Neutrophil (primary cell): Measurements from ENCODE around the gene GK2.

Experiments used
- H3K27ac ChIP-seq: fragments of 200-600 bp; sonication (generic); 2 replicates; pipeline ENCODE4 v1.5.1; 2016; ENCODE audit warnings: mild to moderate bottlenecking, moderate library complexity
- H3K27me3 ChIP-seq: fragments of 200-600 bp; sonication (generic); 2 replicates; pipeline ENCODE4 v1.6.0; 2016; ENCODE audit warnings: mild to moderate bottlenecking
- H3K36me3 ChIP-seq: fragments of 200-600 bp; sonication (generic); 2 replicates; pipeline ENCODE4 v1.5.1; 2017
- H3K4me1 ChIP-seq, 2 experiments: fragments of 200-600 bp in 1 of 2; sonication (generic) in 1 of 2; 1 replicate in 1 of 2; 2 replicates in 1 of 2; pipeline versions ENCODE4 v1.5.1 to v1.6.1; 2013 to 2016; ENCODE audit warnings: low read depth in 1 of 2, low read length in 1 of 2, mild to moderate bottlenecking in 1 of 2, moderate library complexity in 1 of 2; ENCODE audit not compliant: control insufficient read depth in 1 of 2, insufficient read depth in 1 of 2
- H3K4me3 ChIP-seq, 2 experiments: fragments of 200-600 bp in 1 of 2; sonication (generic) in 1 of 2; 1 replicate in 1 of 2; 2 replicates in 1 of 2; pipeline ENCODE4 v1.5.1; 2013 to 2016; ENCODE audit warnings: low read depth in 1 of 2, low read length in 1 of 2, mild to moderate bottlenecking in 1 of 2, moderate library complexity in 1 of 2
- H3K9me3 ChIP-seq: fragments of 200-600 bp; sonication (generic); 2 replicates; pipeline ENCODE4 v1.5.1; 2016
- CTCF ChIP-seq: fragments of 200-600 bp; sonication (generic); IDR thresholded peaks from 2 replicates; pipeline ENCODE4 v1.5.1; 2016; ENCODE audit warnings: antibody characterized with exemption

The GK2 gene

GRCh38 chr4:79442422-79442821 is 34.4 kb upstream of the GK2 start:
- H3K4me1 ChIP-seq: no peaks in the 10 kb centered on the region
- no peaks in the 10 kb centered on the region for H3K9me3 ChIP-seq
- TF ChIP-seq CTCF: no peak
- no peaks in the 10 kb centered on the region for H3K36me3 ChIP-seq
- H3K27ac ChIP-seq: no peak overlapping the region
- no peaks in the 10 kb centered on the region for H3K27me3 ChIP-seq
- H3K4me3 ChIP-seq: no peak overlapping the region

GRCh38 chr4:79439489-79439888 is 31.5 kb upstream of the GK2 start:
- Histone ChIP-seq H3K36me3 (no peaks in the 10 kb centered on the region), H3K27me3 (no peaks in the 10 kb centered on the region), H3K27ac (no peak overlapping the region), H3K9me3 (no peaks in the 10 kb centered on the region), H3K4me1 (no peaks in the 10 kb centered on the region), H3K4me3 (no peak overlapping the region)
- TF ChIP-seq CTCF: no peak

- no peaks in the 10 kb centered on the region for H3K36me3 ChIP-seq
- TF ChIP-seq CTCF: no peak
- no peaks in the 10 kb centered on the region for H3K4me1 ChIP-seq
- H3K27ac ChIP-seq: no peak overlapping the region
- H3K4me3 ChIP-seq: no peak overlapping the region
- H3K27me3 ChIP-seq: no peaks in the 10 kb centered on the region
- no peaks in the 10 kb centered on the region for H3K9me3 ChIP-seq
Observed at GRCh38 chr4:79431839-79432238, 23.8 kb upstream of the GK2 start.

GRCh38 chr4:79429113-79429903 is 21.3 kb upstream of the GK2 start:
- Histone ChIP-seq H3K4me3 (no peak overlapping the region), H3K9me3 (no peaks in the 10 kb centered on the region), H3K4me1 (no peaks in the 10 kb centered on the region), H3K36me3 (no peaks in the 10 kb centered on the region), H3K27ac (no peak overlapping the region), H3K27me3 (no peaks in the 10 kb centered on the region)
- no peak for TF ChIP-seq CTCF

GRCh38 chr4:79426989-79427388 is 19.0 kb upstream of the GK2 start:
- no peak overlapping the region for H3K27ac ChIP-seq
- H3K9me3 ChIP-seq: no peaks in the 10 kb centered on the region
- no peaks in the 10 kb centered on the region for H3K36me3 ChIP-seq
- H3K4me1 ChIP-seq: no peaks in the 10 kb centered on the region
- no peak overlapping the region for H3K4me3 ChIP-seq
- no peaks in the 10 kb centered on the region for H3K27me3 ChIP-seq
- no peak for TF ChIP-seq CTCF
